Kidney epithelial cell (primary cell): Measurements from ENCODE around the gene AREL1. TPM values are rescaled to one million over a fixed set of nuclear protein-coding genes. Genes with fewer than 3 reads are reported as not detected.

ENCODE experiments used
- DNase-seq: peaks from one replicate; pipeline ENCODE4 v3.0.0-alpha.2; 2010; ENCODE audit warnings: low read depth
- H3K27me3 ChIP-seq: 2 replicates; pipeline ENCODE4 v1.6.0; 2011; ENCODE audit warnings: low read length; ENCODE audit not compliant: control insufficient read depth, insufficient read depth
- H3K36me3 ChIP-seq: 2 replicates; pipeline ENCODE4 v1.5.1; 2011; ENCODE audit warnings: low read length; ENCODE audit not compliant: control insufficient read depth, insufficient read depth
- H3K4me3 ChIP-seq: 2 replicates; pipeline ENCODE4 v1.5.1; 2011; ENCODE audit warnings: low read depth, mild to moderate bottlenecking, control low read depth, low read length
- total RNA-seq: library from RNA; depleted of rRNA; stranded (reverse); fragments of >200 nt; gene quantifications from 2 replicates; pipeline ENCODE4 v1.2.3, GENCODE V29; 2015
- TF ChIP-seq, protein P1 (sequence below): IDR thresholded peaks from 2 replicates; pipeline ENCODE4 v1.5.1; 2011; ENCODE audit warnings: mild to moderate bottlenecking, moderate library complexity, low read length, control low read depth, inconsistent platforms; ENCODE audit not compliant: insufficient read depth, poor library complexity, severe bottlenecking

The AREL1 gene
- total RNA-seq, 1 donor from 2014 or later: 40.2 TPM

DNA sequence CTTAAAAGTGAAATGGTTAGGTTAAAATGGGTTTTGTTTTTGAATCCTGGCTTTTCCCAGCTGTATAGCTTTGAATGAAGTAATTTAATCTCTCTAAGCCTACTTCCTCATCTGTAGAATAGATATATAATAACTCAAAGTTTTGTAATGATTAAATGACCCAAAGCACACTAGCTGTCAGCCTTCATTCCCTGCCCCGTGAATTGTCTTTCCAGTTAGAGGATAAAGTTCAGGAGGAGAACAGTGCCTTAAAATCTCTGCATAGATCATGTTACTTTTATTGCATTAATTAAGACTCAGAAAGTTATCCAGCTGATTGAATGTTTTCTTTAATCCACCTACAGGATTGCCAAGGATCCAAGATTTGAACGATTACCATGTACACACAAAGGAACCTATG is 19.5 kb upstream of the AREL1 start:
- Histone ChIP-seq H3K36me3 (peaks cover 3% of the 10 kb centered on the region), H3K27me3 (no peaks in the 10 kb centered on the region), H3K4me3 (no peak overlapping the region)
- no peak for DNase-seq
- TF ChIP-seq, protein P1, sequence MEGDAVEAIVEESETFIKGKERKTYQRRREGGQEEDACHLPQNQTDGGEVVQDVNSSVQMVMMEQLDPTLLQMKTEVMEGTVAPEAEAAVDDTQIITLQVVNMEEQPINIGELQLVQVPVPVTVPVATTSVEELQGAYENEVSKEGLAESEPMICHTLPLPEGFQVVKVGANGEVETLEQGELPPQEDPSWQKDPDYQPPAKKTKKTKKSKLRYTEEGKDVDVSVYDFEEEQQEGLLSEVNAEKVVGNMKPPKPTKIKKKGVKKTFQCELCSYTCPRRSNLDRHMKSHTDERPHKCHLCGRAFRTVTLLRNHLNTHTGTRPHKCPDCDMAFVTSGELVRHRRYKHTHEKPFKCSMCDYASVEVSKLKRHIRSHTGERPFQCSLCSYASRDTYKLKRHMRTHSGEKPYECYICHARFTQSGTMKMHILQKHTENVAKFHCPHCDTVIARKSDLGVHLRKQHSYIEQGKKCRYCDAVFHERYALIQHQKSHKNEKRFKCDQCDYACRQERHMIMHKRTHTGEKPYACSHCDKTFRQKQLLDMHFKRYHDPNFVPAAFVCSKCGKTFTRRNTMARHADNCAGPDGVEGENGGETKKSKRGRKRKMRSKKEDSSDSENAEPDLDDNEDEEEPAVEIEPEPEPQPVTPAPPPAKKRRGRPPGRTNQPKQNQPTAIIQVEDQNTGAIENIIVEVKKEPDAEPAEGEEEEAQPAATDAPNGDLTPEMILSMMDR: no peak

DNA sequence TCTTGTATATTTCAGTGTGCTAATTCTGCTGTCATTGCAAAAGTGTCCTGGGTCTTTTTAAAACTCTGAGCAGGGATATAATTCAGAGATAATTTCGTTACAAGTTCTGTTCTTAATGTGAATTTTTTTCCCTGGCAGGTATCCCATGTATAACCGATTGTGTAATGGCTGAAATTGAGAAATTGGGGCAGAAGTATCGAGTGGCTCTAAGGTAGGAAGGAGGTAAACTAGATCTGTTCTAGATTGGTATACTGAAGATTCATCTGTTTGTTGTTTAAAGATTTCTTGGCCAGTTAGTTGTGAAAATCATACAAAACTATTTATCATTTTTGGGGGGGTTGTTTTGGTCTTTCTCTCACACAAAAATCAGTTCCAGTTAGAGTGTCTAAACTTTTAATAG is 10.3 kb upstream of the AREL1 start:
- TF ChIP-seq, protein P1: no peak
- DNase-seq: no peak
- Histone ChIP-seq H3K27me3 (no peaks in the 10 kb centered on the region), H3K36me3 (no peaks in the 10 kb centered on the region), H3K4me3 (no peak overlapping the region)

DNA sequence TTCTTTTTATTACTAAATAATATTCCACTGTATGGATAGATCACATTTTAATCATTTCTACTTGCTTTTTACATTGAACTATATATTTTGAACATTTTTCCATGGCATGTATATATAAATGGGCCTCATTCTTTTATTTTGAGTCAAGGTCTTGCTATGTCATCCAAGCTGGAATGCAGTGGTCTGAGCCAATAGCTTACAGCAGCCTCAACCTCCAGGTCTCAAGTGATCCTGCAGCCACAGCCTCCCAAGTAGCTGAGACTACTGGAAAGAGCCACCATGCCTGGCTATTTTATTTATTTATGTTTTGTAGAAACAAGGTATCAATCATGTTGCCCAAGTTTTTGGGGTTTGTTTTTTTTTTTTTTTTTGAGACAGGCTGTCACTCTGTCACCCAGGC is 7.6 kb upstream of the AREL1 start:
- no peaks in the 10 kb centered on the region for H3K36me3 ChIP-seq

GRCh38 chr14:74713395-74713735 is 485 bp upstream of the AREL1 start:
- no peak for DNase-seq
- TF ChIP-seq, protein P1: no peak
- H3K36me3 ChIP-seq: no peaks in the 10 kb centered on the region
- H3K27me3 ChIP-seq: no peaks in the 10 kb centered on the region
- peak overlapping the region; percentile 98 for H3K4me3 ChIP-seq

More for the DNA sequence above, 7.6 kb upstream of the AREL1 start:
- TF ChIP-seq, protein P1: no peak
- H3K4me3 ChIP-seq: no peak overlapping the region
- no peak for DNase-seq
- H3K27me3 ChIP-seq: no peaks in the 10 kb centered on the region

DNA sequence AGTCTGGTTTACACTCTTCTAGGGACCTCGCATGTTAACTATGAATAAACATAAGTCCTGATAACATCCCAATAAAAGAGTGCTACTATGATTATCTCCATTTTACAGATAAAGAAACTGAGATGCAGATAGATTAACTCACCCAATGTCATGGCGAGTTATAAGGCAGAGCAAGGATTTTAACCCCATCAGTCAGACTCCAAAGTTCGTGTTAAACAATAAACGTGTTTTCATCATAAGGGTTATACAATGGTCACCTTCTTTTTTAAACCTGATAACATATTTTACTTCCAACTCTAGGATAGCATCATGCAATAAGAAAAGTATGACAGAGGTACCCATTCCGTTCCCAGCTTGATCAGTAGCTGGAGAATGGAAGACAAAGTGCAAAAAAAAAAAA is 1.2 kb downstream of the AREL1 start:
- TF ChIP-seq, protein P1: no peak
- H3K4me3 ChIP-seq: no peak overlapping the region
- no peaks in the 10 kb centered on the region for H3K27me3 ChIP-seq
- no peak for DNase-seq
- H3K36me3 ChIP-seq: no peaks in the 10 kb centered on the region

- Histone ChIP-seq H3K36me3 (no peaks in the 10 kb centered on the region), H3K27me3 (no peaks in the 10 kb centered on the region), H3K4me3 (no peak overlapping the region)
- no peak for DNase-seq
- TF ChIP-seq, protein P1: no peak
These were observed 2.4 kb downstream of the AREL1 start for GRCh38 chr14:74710480-74710879.
